Cardiac fibroblast (primary cell): Measurements from ENCODE around the gene GPR132.

Experiments used
- DNase-seq, 2 donors: peaks; one replicate each; pipeline versions ENCODE4 v3.0.0 to v3.0.0-alpha.2; 2010; ENCODE audit warnings: low read depth in 2 of 2
- H3K4me3 ChIP-seq, 2 donors: replicated peaks in 1 of 2; 1 replicate in 1 of 2; 2 replicates in 1 of 2; pipeline ENCODE4 v1.5.1; 2011; ENCODE audit warnings: low read depth in 2 of 2, low read length in 2 of 2, mild to moderate bottlenecking in 2 of 2, moderate library complexity in 1 of 2
- TF ChIP-seq, protein P1 (sequence below): IDR thresholded peaks from one replicate; pipeline ENCODE4 v1.5.1; 2011; ENCODE audit warnings: low read depth, mild to moderate bottlenecking, low read length, inconsistent platforms

The GPR132 gene

DNA sequence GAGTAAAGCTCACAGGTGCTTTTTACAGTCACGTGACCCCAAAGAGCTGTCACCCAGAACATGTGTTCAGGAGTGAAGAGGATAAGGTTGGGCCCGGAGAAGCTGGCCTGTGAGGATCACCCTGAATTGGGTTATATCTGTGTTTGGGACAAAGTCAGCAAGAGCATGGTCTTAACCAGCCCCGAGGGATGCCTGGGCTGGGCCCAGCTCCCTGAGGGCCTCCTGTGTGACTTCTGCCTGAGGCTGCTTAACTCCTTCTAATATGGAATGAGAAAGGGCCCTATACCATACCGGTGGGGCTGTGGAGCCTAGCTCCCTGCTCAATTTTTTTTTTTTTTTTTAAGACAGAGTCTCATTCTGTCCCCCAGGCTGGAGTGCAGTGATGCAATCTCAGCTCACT, 46.8 kb downstream of the GPR132 start:
- no peak overlapping the region for H3K4me3 ChIP-seq

DNA sequence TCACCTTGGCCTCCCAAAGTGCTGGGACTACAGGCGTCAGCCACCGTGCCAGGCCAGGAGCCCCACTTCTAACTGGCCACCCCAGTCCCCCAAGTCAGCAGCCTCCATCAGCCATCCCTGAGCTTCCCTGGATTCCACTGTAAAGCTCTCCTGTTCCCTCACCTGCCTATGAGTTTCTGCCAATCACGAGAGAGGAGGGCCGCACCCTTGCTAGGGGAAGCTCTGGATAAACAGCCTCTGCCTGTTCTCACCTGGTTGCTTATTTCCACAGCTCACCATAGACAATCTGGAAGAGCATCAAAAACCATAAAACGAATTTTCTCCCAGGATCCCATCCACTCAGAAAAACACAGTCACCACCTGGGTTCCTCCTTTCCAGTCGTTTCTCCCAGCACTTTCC, 49.3 kb downstream of the GPR132 start:
- TF ChIP-seq, protein P1, sequence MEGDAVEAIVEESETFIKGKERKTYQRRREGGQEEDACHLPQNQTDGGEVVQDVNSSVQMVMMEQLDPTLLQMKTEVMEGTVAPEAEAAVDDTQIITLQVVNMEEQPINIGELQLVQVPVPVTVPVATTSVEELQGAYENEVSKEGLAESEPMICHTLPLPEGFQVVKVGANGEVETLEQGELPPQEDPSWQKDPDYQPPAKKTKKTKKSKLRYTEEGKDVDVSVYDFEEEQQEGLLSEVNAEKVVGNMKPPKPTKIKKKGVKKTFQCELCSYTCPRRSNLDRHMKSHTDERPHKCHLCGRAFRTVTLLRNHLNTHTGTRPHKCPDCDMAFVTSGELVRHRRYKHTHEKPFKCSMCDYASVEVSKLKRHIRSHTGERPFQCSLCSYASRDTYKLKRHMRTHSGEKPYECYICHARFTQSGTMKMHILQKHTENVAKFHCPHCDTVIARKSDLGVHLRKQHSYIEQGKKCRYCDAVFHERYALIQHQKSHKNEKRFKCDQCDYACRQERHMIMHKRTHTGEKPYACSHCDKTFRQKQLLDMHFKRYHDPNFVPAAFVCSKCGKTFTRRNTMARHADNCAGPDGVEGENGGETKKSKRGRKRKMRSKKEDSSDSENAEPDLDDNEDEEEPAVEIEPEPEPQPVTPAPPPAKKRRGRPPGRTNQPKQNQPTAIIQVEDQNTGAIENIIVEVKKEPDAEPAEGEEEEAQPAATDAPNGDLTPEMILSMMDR = no peak
- H3K4me3 ChIP-seq = no peak overlapping the region
- no peak for DNase-seq

More for the DNA sequence above, 46.8 kb downstream of the GPR132 start:
- TF ChIP-seq, protein P1 = no peak
- DNase-seq = no peak

DNA sequence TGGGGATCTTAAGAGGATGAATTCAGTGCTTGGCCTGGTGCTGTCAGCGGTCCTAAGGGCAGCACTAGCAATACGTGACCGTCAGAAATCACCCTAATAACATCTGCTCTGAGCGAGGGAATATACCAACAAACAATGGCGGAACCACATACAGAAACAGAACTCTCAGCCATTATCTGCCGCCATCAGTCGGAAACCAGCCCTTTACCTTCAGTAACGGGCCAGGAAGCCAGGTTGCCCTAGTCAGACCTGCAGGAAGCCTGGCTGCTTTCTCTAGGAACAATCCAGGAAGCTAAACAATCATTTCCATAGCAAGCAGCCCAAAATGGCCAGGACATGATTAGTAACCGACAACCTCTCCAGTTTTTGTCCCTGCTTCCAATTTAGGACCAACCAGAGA, 50.0 kb downstream of the GPR132 start:
- TF ChIP-seq, protein P1 = no peak
- H3K4me3 ChIP-seq = no peak overlapping the region
- no peak for DNase-seq

DNA sequence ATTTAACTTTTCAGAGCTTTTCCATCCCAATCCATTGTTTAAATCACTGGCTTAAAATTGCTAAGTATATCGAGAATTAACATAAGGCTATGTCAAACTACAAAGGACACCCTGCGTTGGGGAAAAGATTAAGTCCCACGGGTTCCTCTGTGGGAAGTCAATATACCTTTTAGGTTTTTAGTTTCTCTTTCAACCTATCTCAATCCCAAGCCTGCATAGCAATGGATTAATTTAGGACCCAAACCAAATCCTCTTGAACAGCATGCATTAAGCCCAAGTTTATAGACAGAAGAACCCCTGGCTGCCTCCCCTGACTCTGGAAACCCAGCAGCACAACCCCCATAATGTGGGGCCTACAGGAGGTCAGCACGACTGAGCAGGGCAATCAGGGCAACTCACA, 50.6 kb downstream of the GPR132 start:
- no peak overlapping the region for H3K4me3 ChIP-seq
- no peak for DNase-seq
- TF ChIP-seq, protein P1 = no peak

DNA sequence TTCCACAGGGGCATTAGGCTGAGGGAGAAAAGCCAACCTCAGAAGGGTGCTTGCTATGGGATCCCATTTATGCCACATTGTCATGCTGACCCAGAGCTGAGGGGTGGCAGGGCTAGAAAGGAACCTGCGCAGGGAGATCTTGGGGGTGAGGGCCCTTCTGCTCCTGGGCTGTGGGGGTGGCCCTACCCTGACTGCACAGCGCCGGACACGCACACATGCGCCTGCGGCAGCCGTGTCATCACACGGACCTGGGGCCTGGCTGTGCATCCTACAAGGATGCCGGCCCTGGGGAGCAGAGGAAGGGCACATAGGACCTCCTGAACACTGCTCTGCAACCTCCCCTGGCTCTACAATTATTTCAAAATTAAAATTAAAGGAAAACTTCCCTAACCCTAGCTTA, 51.2 kb downstream of the GPR132 start:
- H3K4me3 ChIP-seq = no peak overlapping the region
- DNase-seq = no peak
- TF ChIP-seq, protein P1 = no peak

- no peak for DNase-seq
- TF ChIP-seq, protein P1 = peak; percentile 4
- H3K4me3 ChIP-seq = no peak overlapping the region
These were observed 52.0 kb downstream of the GPR132 start for GRCh38 chr14:105013150-105013785.
